Osteoblast (primary cell): Measurements from ENCODE around the gene LPCAT1. TPM values are rescaled to one million over a fixed set of nuclear protein-coding genes. Genes with fewer than 3 reads are reported as not detected.
"Not testable (repeated sequence)": the region's sequence is repeated elsewhere in the genome, so short reads cannot be mapped to it uniquely, and the experiment has no call there.

Experiments used
- DNase-seq: peaks from one replicate; pipeline ENCODE4 v3.0.0; 2011; ENCODE audit warnings: low spot score, mixed read lengths; ENCODE audit not compliant: insufficient read length; ENCODE audit errors: missing footprints
- H2AFZ ChIP-seq: 2 replicates; pipeline ENCODE4 v1.6.0; 2011; ENCODE audit warnings: mild to moderate bottlenecking, low read length
- H3K27ac ChIP-seq: 2 replicates; pipeline ENCODE4 v1.5.1; 2011; ENCODE audit warnings: mild to moderate bottlenecking, low read depth, low read length, moderate library complexity
- H3K27me3 ChIP-seq: 2 replicates; pipeline ENCODE4 v1.6.0; 2012; ENCODE audit warnings: mild to moderate bottlenecking, control low read depth, inconsistent platforms, low read length, moderate library complexity; ENCODE audit not compliant: insufficient read depth
- H3K36me3 ChIP-seq: 2 replicates; pipeline ENCODE4 v1.5.1; 2011; ENCODE audit warnings: mild to moderate bottlenecking, low read length, control low read depth, moderate library complexity; ENCODE audit not compliant: insufficient read depth
- H3K4me1 ChIP-seq: 2 replicates; pipeline ENCODE4 v1.5.1; 2011; ENCODE audit warnings: mild to moderate bottlenecking, low read length, control low read depth, moderate library complexity; ENCODE audit not compliant: insufficient read depth
- H3K4me2 ChIP-seq: 2 replicates; pipeline ENCODE4 v1.6.0; 2011; ENCODE audit warnings: mild to moderate bottlenecking, low read length; ENCODE audit not compliant: insufficient read depth
- H3K4me3 ChIP-seq: fragments of 200-600 bp; sonication (generic); 3 replicates; pipeline ENCODE4 v1.5.1; 2012; ENCODE audit warnings: mild to moderate bottlenecking, low read length, inconsistent platforms; ENCODE audit not compliant: insufficient read depth
- H3K79me2 ChIP-seq: 2 replicates; pipeline ENCODE4 v1.6.0; 2012; ENCODE audit warnings: mild to moderate bottlenecking, low read length, control low read depth, inconsistent platforms; ENCODE audit not compliant: insufficient read depth
- H3K9me3 ChIP-seq: 2 replicates; pipeline ENCODE4 v1.5.1; 2011; ENCODE audit warnings: low read depth, low read length, control low read depth
- H4K20me1 ChIP-seq: 2 replicates; pipeline ENCODE4 v1.6.0; 2012; ENCODE audit warnings: mild to moderate bottlenecking, low read length, control low read depth; ENCODE audit not compliant: insufficient read depth
- total RNA-seq: library from RNA; depleted of rRNA; stranded (reverse); fragments of >200 nt; gene quantifications from 2 replicates; pipeline ENCODE4 v1.2.3, GENCODE V29; 2012
- TF ChIP-seq, protein P1 (sequence below): IDR thresholded peaks from 2 replicates; pipeline ENCODE4 v1.5.1; 2011; ENCODE audit warnings: mild to moderate bottlenecking, low read depth, low read length, moderate library complexity; ENCODE audit errors: extremely low read depth

LPCAT1 gene
- total RNA-seq, 1 donor, result 11.6 TPM

- H4K20me1 ChIP-seq, result peaks cover 9% of the 10 kb centered on the region
- TF ChIP-seq, protein P1, sequence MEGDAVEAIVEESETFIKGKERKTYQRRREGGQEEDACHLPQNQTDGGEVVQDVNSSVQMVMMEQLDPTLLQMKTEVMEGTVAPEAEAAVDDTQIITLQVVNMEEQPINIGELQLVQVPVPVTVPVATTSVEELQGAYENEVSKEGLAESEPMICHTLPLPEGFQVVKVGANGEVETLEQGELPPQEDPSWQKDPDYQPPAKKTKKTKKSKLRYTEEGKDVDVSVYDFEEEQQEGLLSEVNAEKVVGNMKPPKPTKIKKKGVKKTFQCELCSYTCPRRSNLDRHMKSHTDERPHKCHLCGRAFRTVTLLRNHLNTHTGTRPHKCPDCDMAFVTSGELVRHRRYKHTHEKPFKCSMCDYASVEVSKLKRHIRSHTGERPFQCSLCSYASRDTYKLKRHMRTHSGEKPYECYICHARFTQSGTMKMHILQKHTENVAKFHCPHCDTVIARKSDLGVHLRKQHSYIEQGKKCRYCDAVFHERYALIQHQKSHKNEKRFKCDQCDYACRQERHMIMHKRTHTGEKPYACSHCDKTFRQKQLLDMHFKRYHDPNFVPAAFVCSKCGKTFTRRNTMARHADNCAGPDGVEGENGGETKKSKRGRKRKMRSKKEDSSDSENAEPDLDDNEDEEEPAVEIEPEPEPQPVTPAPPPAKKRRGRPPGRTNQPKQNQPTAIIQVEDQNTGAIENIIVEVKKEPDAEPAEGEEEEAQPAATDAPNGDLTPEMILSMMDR, result no peak
- no peaks in the 10 kb centered on the region for H3K9me3 ChIP-seq
- H3K27ac ChIP-seq, result no peak overlapping the region
- H2AFZ ChIP-seq, result no peak overlapping the region
- H3K4me2 ChIP-seq, result no peak overlapping the region
- no peak overlapping the region for H3K4me3 ChIP-seq
- H3K27me3 ChIP-seq, result peaks cover 39% of the 10 kb centered on the region
- peaks cover 22% of the 10 kb centered on the region for H3K4me1 ChIP-seq
- peak; percentile 43 for DNase-seq
- no peaks in the 10 kb centered on the region for H3K36me3 ChIP-seq
- H3K79me2 ChIP-seq, result no peaks in the 10 kb centered on the region
These were observed 39.9 kb upstream of the LPCAT1 start for GRCh38 chr5:1563617-1564181.

GRCh38 chr5:1563051-1563461 lies 39.3 kb upstream of the LPCAT1 start:
- H4K20me1 ChIP-seq, result peaks cover 9% of the 10 kb centered on the region
- no peaks in the 10 kb centered on the region for H3K79me2 ChIP-seq
- no peak overlapping the region for H2AFZ ChIP-seq
- TF ChIP-seq, protein P1, result no peak
- peaks cover 45% of the 10 kb centered on the region for H3K27me3 ChIP-seq
- DNase-seq, result no peak
- H3K27ac ChIP-seq, result no peak overlapping the region
- no peaks in the 10 kb centered on the region for H3K36me3 ChIP-seq
- no peak overlapping the region for H3K4me2 ChIP-seq
- peaks cover 15% of the 10 kb centered on the region for H3K4me1 ChIP-seq
- no peak overlapping the region for H3K4me3 ChIP-seq
- H3K9me3 ChIP-seq, result no peaks in the 10 kb centered on the region

GRCh38 chr5:1562599-1562998 lies 38.8 kb upstream of the LPCAT1 start:
- H3K4me1 ChIP-seq, result peaks cover 11% of the 10 kb centered on the region
- no peaks in the 10 kb centered on the region for H3K79me2 ChIP-seq
- H3K27me3 ChIP-seq, result peaks cover 47% of the 10 kb centered on the region
- no peak overlapping the region for H3K4me2 ChIP-seq
- H3K9me3 ChIP-seq, result no peaks in the 10 kb centered on the region
- TF ChIP-seq, protein P1, result no peak
- peaks cover 9% of the 10 kb centered on the region for H4K20me1 ChIP-seq
- DNase-seq, result no peak
- no peaks in the 10 kb centered on the region for H3K36me3 ChIP-seq
- no peak overlapping the region for H3K4me3 ChIP-seq
- no peak overlapping the region for H2AFZ ChIP-seq
- H3K27ac ChIP-seq, result no peak overlapping the region

GRCh38 chr5:1561402-1561929 lies 37.7 kb upstream of the LPCAT1 start:
- Histone ChIP-seq H3K36me3 (no peaks in the 10 kb centered on the region), H3K27me3 (peaks cover 55% of the 10 kb centered on the region), H3K9me3 (no peaks in the 10 kb centered on the region), H3K27ac (no peak overlapping the region), H4K20me1 (peaks cover 9% of the 10 kb centered on the region), H2AFZ (no peak overlapping the region), H3K4me1 (peaks cover 10% of the 10 kb centered on the region), H3K4me3 (no peak overlapping the region), H3K79me2 (no peaks in the 10 kb centered on the region), H3K4me2 (no peak overlapping the region)
- TF ChIP-seq, protein P1, result no peak
- peak; percentile 57 for DNase-seq

DNA sequence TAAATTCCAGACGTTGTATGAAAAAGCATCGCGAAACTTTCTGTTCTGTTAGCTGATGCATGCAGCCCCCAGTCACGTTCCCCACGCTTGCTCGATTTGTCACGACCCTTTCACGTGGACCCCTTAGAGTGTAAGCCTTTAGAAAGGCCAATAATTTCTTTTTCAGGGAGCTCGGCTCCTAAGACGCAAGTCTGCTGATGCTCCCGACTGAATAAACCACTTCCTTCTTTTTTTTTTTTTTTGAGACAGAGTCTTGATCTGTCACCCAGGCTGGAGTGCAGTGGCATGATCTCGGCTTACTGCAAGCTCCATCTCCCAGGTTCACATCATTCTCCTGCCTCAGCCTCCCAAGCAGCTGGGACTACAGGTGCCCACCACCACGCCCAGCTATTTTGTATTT lies 36.7 kb upstream of the LPCAT1 start:
- not testable (repeated sequence) for H2AFZ ChIP-seq, DNase-seq, H3K36me3 ChIP-seq, H3K4me3 ChIP-seq, H3K4me2 ChIP-seq, H3K79me2 ChIP-seq, H3K9me3 ChIP-seq, H3K27ac ChIP-seq
- Histone ChIP-seq H3K27me3 (peaks cover 62% of the 10 kb centered on the region), H3K4me1 (peaks cover 12% of the 10 kb centered on the region), H4K20me1 (peaks cover 13% of the 10 kb centered on the region)
